ENCODE measurements around the gene RAB10.

- no peak for TF ChIP-seq TCF4 (CRISPR knock-in tag; IDR thresholded peaks at IDR 0.05; ENCODE audit: borderline replicate concordance)
- TF ChIP-seq ZC3H10 (CRISPR knock-in tag; IDR thresholded peaks at IDR 0.05): no peak
- no peak for TF ChIP-seq ARNTL (CRISPR knock-in tag; IDR thresholded peaks at IDR 0.05; ENCODE audit: borderline replicate concordance, low read depth)
- TF ChIP-seq CREB5 (CRISPR knock-in tag; IDR thresholded peaks at IDR 0.05; ENCODE audit: low read depth): no peak
- TF ChIP-seq BACH2 (CRISPR knock-in tag; IDR thresholded peaks at IDR 0.05; ENCODE audit: borderline replicate concordance): no peak
- no peak for TF ChIP-seq ZFP30 (CRISPR knock-in tag; IDR thresholded peaks at IDR 0.05)
- no peak for TF ChIP-seq OSR1 (CRISPR knock-in tag; IDR thresholded peaks at IDR 0.05)
- no peak for TF ChIP-seq CSDC2 (CRISPR knock-in tag; IDR thresholded peaks at IDR 0.05)
- TF ChIP-seq PPARA (CRISPR knock-in tag; IDR thresholded peaks at IDR 0.05; ENCODE audit: borderline replicate concordance): no peak
- TF ChIP-seq RARB (CRISPR knock-in tag; IDR thresholded peaks at IDR 0.05): no peak
- no peak for TF ChIP-seq GLIS3 (CRISPR knock-in tag; IDR thresholded peaks at IDR 0.05)
- TF ChIP-seq ESRRG (CRISPR knock-in tag; IDR thresholded peaks at IDR 0.05): no peak
- no peak for TF ChIP-seq PATZ1 (CRISPR knock-in tag; IDR thresholded peaks at IDR 0.05; ENCODE audit: borderline replicate concordance)
Measured at GRCh38 chr2:26162963-26163362, 129.1 kb downstream of the RAB10 start.

Data from SK-N-SH treated with all-trans-retinoic acid at 6 μM for 48 hours (cell line).